K562 (cell line): Measurements from ENCODE around the gene BOD1L2. TPM values are rescaled to one million over a fixed set of nuclear protein-coding genes. Genes with fewer than 3 reads are reported as not detected.

Experiments used
- BMI1 ChIP-seq: fragments of 150-350 bp; IDR thresholded peaks from 2 replicates; pipeline ENCODE4 v1.6.1; 2014; ENCODE audit warnings: low read length
- BRCA1 ChIP-seq, 2 experiments: fragments of 450-650 bp in 1 of 2; sonication (generic) in 1 of 2; formaldehyde crosslinking in 1 of 2; IDR thresholded peaks; 2 replicates each; pipeline versions ENCODE4 v1.5.0 to v1.6.1; 2017 to 2020; ENCODE audit warnings: mild to moderate bottlenecking in 1 of 2, missing genetic modification reagents in 1 of 2
- CBX3 ChIP-seq, 2 experiments: IDR thresholded peaks; 1 replicate in 1 of 2; 2 replicates in 1 of 2; pipeline ENCODE4 v1.6.1; 2012; ENCODE audit warnings: inconsistent platforms in 2 of 2, low read length in 2 of 2, borderline replicate concordance in 1 of 2, control low read depth in 1 of 2
- CCNT2 ChIP-seq: IDR thresholded peaks from 2 replicates; pipeline ENCODE4 v1.6.1; 2011; ENCODE audit warnings: borderline replicate concordance, low read depth, mild to moderate bottlenecking, moderate library complexity, mixed read lengths, low read length; ENCODE audit not compliant: insufficient read length; ENCODE audit errors: extremely low read depth
- CTBP1 ChIP-seq: fragments of 450-650 bp; IDR thresholded peaks from 2 replicates; pipeline ENCODE4 v1.6.1; 2016; ENCODE audit warnings: borderline replicate concordance
- FOSL1 ChIP-seq: fragments of 200-800 bp; sonication (Bioruptor generic); conservative IDR thresholded peaks from 2 replicates; pipeline ENCODE4 v1.6.1; 2016; ENCODE audit warnings: missing genetic modification characterization, missing compliant biosample characterization
- FOXJ3 ChIP-seq: sonication (generic); formaldehyde crosslinking; IDR thresholded peaks from 2 replicates; pipeline ENCODE4 v1.4.0; 2020; ENCODE audit warnings: mild to moderate bottlenecking, missing genetic modification reagents
- GABPB2 ChIP-seq: fragments of 250-450 bp; sonication (Bioruptor Pico); conservative IDR thresholded peaks from 2 replicates; pipeline ENCODE4 v1.5.1; 2021; ENCODE audit warnings: mild to moderate bottlenecking
- KLF16 ChIP-seq: IDR thresholded peaks from 2 replicates; pipeline ENCODE4 v1.6.1; 2016; ENCODE audit warnings: antibody characterized with exemption
- NCOA4 ChIP-seq: fragments of 450-650 bp; IDR thresholded peaks from 2 replicates; pipeline ENCODE4 v1.6.1; 2018; ENCODE audit warnings: mild to moderate bottlenecking; ENCODE audit not compliant: partially characterized antibody
- POLR3A ChIP-seq: IDR thresholded peaks from 2 replicates; pipeline ENCODE4 v1.6.1; 2011; ENCODE audit warnings: borderline replicate concordance, mild to moderate bottlenecking, moderate library complexity; ENCODE audit not compliant: insufficient read length, insufficient read depth; ENCODE audit errors: extremely low read depth
- PPARD ChIP-seq: fragments of 250-450 bp; sonication (Bioruptor Pico); IDR thresholded peaks from 2 replicates; pipeline ENCODE4 v1.8.0; 2022; ENCODE audit warnings: inconsistent platforms, mild to moderate bottlenecking, moderate library complexity
- RBM22 ChIP-seq: fragments of 200-400 bp; formaldehyde crosslinking; IDR thresholded peaks from 2 replicates; pipeline ENCODE4 v1.6.1; 2018; ENCODE audit warnings: low read length, low read depth; ENCODE audit not compliant: poor library complexity, severe bottlenecking
- SIN3B ChIP-seq: fragments of 450-650 bp; IDR thresholded peaks from 2 replicates; pipeline ENCODE4 v1.6.1; 2017; ENCODE audit warnings: low read depth, mild to moderate bottlenecking, moderate library complexity
- ZNF134 ChIP-seq: fragments of 250-450 bp; sonication (Bioruptor Pico); conservative IDR thresholded peaks from 2 replicates; pipeline ENCODE4 v1.4.0; 2020
- ZNF175 ChIP-seq: fragments of 200-800 bp; sonication (Bioruptor generic); IDR thresholded peaks from 2 replicates; pipeline ENCODE4 v1.6.1; 2016; ENCODE audit warnings: low read depth, mild to moderate bottlenecking, missing genetic modification characterization, missing compliant biosample characterization
- ZNF707 ChIP-seq: fragments of 250-450 bp; sonication (Bioruptor Pico); conservative IDR thresholded peaks from 2 replicates; pipeline ENCODE4 v1.8.0; 2022; ENCODE audit warnings: inconsistent platforms, mild to moderate bottlenecking, moderate library complexity
- ZNF75A ChIP-seq: fragments of 450-650 bp; formaldehyde crosslinking; IDR thresholded peaks from 2 replicates; pipeline ENCODE4 v1.4.0; 2020; ENCODE audit warnings: mild to moderate bottlenecking
- polyA plus RNA-seq, 8 experiments: library from polyadenylated mRNA; depleted of rRNA in 4 of 8; stranded (reverse) in 5 of 8; unstranded in 3 of 8; fragments of >200 nt; fragmentation: Nextera tagmentation in 2 of 8; fragmentation: Illumina TruSeq in 1 of 8; extraction: Ambion mirVana in 2 of 8; extraction: Trizol in 1 of 8; gene quantifications; 2 replicates each; pipeline versions ENCODE4 v1.2.1 to v1.2.3, GENCODE V29; 2011 to 2014; ENCODE audit warnings: inconsistent platforms in 1 of 8, missing spikeins in 1 of 8
- total RNA-seq, 7 experiments: library from RNA; depleted of rRNA in 6 of 7; stranded (reverse); fragments of >200 nt in 6 of 7; fragmentation: Illumina TruSeq in 2 of 7; extraction: Trizol in 2 of 7; gene quantifications; 2 replicates each; pipeline versions ENCODE4 v1.2.1 to v1.2.3, GENCODE V29; 2011 to 2021; ENCODE audit warnings: low replicate concordance in 1 of 7
- TF ChIP-seq, protein P1 (sequence below): fragments of 450-650 bp; formaldehyde crosslinking; conservative IDR thresholded peaks from 2 replicates; pipeline ENCODE4 v1.4.0; 2022; ENCODE audit warnings: mild to moderate bottlenecking, missing genetic modification characterization
- TF ChIP-seq, protein P2 (sequence below): fragments of 450-650 bp; IDR thresholded peaks from one replicate; pipeline ENCODE4 v1.6.1; 2018; ENCODE audit warnings: mild to moderate bottlenecking, moderate library complexity; ENCODE audit not compliant: partially characterized antibody
- TF ChIP-seq, protein P3 (sequence below): fragments of 250-450 bp; sonication (Bioruptor Pico); IDR thresholded peaks from 2 replicates; pipeline ENCODE4 v1.4.0; 2020
- TF ChIP-seq, protein P4 (sequence below), 2 experiments: fragments of 250-450 bp in 1 of 2; fragments of 450-650 bp in 1 of 2; sonication (Bioruptor Pico) in 1 of 2; IDR thresholded peaks; 2 replicates each; pipeline versions ENCODE4 v1.6.1 to v1.8.0; 2016 to 2021; ENCODE audit warnings: mild to moderate bottlenecking in 2 of 2, moderate library complexity in 2 of 2, missing compliant biosample characterization in 1 of 2, missing genetic modification characterization in 1 of 2
- TF ChIP-seq, protein P5 (sequence below): sonication (generic); formaldehyde crosslinking; IDR thresholded peaks from 2 replicates; pipeline ENCODE4 v1.8.0; 2022; ENCODE audit warnings: mild to moderate bottlenecking, missing genetic modification reagents

The BOD1L2 gene
- total and polyA plus RNA-seq, 9 of the 15 experiments (the other 6 are each of a cell fraction or from before 2014, with no cell fraction given), result 0.03 TPM; not detected in 8

DNA sequence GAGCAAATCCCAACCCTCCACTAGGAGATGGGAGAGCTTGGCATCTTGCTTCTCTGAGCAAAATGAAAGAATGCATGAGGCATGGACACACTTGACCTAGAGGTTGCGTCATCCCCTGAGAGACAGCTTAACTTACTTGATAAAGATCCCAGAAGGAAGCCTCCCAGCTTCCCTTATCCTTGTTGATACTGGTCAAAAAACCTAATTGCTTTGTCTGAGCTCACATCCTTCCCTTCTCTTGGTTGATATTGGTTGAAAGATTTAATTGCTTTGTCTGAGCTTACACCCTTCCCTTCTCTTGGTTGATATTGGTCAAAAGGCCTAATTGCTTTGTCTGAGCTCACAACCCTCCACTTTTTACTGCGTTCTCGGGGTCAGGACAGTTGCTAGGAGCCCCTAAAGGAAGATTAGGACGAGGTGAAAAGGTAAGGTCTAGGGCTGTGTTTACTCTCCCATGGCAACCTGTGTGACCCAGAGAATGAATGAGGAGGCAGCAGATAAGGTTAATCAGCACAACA lies 12.2 kb upstream of the BOD1L2 start (continued):
- TF ChIP-seq, protein P1, sequence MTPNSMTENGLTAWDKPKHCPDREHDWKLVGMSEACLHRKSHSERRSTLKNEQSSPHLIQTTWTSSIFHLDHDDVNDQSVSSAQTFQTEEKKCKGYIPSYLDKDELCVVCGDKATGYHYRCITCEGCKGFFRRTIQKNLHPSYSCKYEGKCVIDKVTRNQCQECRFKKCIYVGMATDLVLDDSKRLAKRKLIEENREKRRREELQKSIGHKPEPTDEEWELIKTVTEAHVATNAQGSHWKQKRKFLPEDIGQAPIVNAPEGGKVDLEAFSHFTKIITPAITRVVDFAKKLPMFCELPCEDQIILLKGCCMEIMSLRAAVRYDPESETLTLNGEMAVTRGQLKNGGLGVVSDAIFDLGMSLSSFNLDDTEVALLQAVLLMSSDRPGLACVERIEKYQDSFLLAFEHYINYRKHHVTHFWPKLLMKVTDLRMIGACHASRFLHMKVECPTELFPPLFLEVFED (CRISPR knock-in tag), result no peak
- TF ChIP-seq ZNF707 (CRISPR knock-in tag) (no peak), BRCA1 (IDR thresholded peaks at IDR 0.05) (no peak), BRCA1 (CRISPR knock-in tag; IDR thresholded peaks at IDR 0.05) (no peak), GABPB2 (CRISPR knock-in tag) (no peak), ZNF75A (CRISPR knock-in tag) (no peak), CCNT2 (peak; percentile 21), FOXJ3 (CRISPR knock-in tag) (no peak), FOSL1 (tag) (peak; percentile 53; the same call in 1 of the 2 replicates), SIN3B (no peak), BMI1 (no peak), CTBP1 (peak; percentile 85), ZNF175 (CRISPR knock-in tag) (peak; percentile 60; the same call in 1 of the 2 replicates), POLR3A (no peak), PPARD (CRISPR knock-in tag) (no peak), RBM22 (no peak), KLF16 (peak; percentile 50), ZNF134 (no peak), NCOA4 (no peak), CBX3 (IDR thresholded peaks at IDR 0.05; ENCODE audit: borderline replicate concordance in 1 of 2, low read length in 2 of 2) (no peak)
- TF ChIP-seq, protein P2, sequence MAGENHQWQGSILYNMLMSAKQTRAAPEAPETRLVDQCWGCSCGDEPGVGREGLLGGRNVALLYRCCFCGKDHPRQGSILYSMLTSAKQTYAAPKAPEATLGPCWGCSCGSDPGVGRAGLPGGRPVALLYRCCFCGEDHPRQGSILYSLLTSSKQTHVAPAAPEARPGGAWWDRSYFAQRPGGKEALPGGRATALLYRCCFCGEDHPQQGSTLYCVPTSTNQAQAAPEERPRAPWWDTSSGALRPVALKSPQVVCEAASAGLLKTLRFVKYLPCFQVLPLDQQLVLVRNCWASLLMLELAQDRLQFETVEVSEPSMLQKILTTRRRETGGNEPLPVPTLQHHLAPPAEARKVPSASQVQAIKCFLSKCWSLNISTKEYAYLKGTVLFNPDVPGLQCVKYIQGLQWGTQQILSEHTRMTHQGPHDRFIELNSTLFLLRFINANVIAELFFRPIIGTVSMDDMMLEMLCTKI, result no peak
- TF ChIP-seq, protein P3, sequence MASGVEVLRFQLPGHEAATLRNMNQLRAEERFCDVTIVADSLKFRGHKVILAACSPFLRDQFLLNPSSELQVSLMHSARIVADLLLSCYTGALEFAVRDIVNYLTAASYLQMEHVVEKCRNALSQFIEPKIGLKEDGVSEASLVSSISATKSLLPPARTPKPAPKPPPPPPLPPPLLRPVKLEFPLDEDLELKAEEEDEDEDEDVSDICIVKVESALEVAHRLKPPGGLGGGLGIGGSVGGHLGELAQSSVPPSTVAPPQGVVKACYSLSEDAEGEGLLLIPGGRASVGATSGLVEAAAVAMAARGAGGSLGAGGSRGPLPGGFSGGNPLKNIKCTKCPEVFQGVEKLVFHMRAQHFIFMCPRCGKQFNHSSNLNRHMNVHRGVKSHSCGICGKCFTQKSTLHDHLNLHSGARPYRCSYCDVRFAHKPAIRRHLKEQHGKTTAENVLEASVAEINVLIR (CRISPR knock-in tag), result no peak
- TF ChIP-seq, protein P4, sequence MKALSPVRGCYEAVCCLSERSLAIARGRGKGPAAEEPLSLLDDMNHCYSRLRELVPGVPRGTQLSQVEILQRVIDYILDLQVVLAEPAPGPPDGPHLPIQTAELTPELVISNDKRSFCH (CRISPR knock-in tag; IDR thresholded peaks at IDR 0.05), result no peak
- TF ChIP-seq, protein P4 (tag; IDR thresholded peaks at IDR 0.05), result no peak
- TF ChIP-seq, protein P5, sequence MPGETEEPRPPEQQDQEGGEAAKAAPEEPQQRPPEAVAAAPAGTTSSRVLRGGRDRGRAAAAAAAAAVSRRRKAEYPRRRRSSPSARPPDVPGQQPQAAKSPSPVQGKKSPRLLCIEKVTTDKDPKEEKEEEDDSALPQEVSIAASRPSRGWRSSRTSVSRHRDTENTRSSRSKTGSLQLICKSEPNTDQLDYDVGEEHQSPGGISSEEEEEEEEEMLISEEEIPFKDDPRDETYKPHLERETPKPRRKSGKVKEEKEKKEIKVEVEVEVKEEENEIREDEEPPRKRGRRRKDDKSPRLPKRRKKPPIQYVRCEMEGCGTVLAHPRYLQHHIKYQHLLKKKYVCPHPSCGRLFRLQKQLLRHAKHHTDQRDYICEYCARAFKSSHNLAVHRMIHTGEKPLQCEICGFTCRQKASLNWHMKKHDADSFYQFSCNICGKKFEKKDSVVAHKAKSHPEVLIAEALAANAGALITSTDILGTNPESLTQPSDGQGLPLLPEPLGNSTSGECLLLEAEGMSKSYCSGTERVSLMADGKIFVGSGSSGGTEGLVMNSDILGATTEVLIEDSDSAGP (CRISPR knock-in tag), result no peak
